HS-27A (cell line): ENCODE results near the gene ZNF284.

Experiments used
- DNase-seq: peaks from one replicate; pipeline ENCODE4 v3.0.0-alpha.2; 2012; ENCODE audit warnings: low read depth, missing footprints

Gene ZNF284

GRCh38 chr19:44071824-44072542 is at the start of gene ZNF284:
Gene ZNF284 (plus strand): TSS chr19:44072159. CDS start chr19:44076390, 4,231 bp downstream.
- peak; percentile 80 for DNase-seq

- no peak for DNase-seq
These were observed 47.1 kb upstream of the ZNF284 start for GRCh38 chr19:44024900-44025216.

- peak; percentile 77 for DNase-seq
These were observed 46.6 kb upstream of the ZNF284 start, which contains the start of gene ZNF222 for GRCh38 chr19:44025217-44025936. Gene ZNF222 (plus strand): TSS chr19:44025379. CDS start chr19:44025437, 58 bp downstream.

- DNase-seq: no peak
These were observed 45.3 kb upstream of the ZNF284 start for GRCh38 chr19:44026622-44027021.

- DNase-seq: no peak
These were observed 39.9 kb upstream of the ZNF284 start for GRCh38 chr19:44032001-44032610.

- no peak for DNase-seq
These were observed 29.8 kb upstream of the ZNF284 start for GRCh38 chr19:44042147-44042546.

GRCh38 chr19:44050740-44051649 is 21.0 kb upstream of the ZNF284 start:
- no peak for DNase-seq

GRCh38 chr19:44051650-44052402 is 20.1 kb upstream of the ZNF284 start, which contains the start of gene ZNF223:
Gene ZNF223 (plus strand): TSS chr19:44052036. CDS start chr19:44055177, 3,141 bp downstream.
- DNase-seq: peak; percentile 91

GRCh38 chr19:44055870-44056269 is 16.1 kb upstream of the ZNF284 start:
- DNase-seq: no peak

GRCh38 chr19:44059229-44059628 is 12.7 kb upstream of the ZNF284 start:
- DNase-seq: no peak

- DNase-seq: no peak
These were observed 10.9 kb upstream of the ZNF284 start for GRCh38 chr19:44061038-44061437.

GRCh38 chr19:44066305-44066704 is 5.7 kb upstream of the ZNF284 start:
- DNase-seq: no peak

GRCh38 chr19:44069415-44069814 is 2.5 kb upstream of the ZNF284 start:
- DNase-seq: no peak

- DNase-seq: no peak
These were observed 813 bp downstream of the ZNF284 start for GRCh38 chr19:44072543-44073401.

GRCh38 chr19:44076325-44076724 is 4.4 kb downstream of the ZNF284 start:
- DNase-seq: no peak

- no peak for DNase-seq
These were observed 20.1 kb downstream of the ZNF284 start for GRCh38 chr19:44092108-44092507.

- peak; percentile 88 for DNase-seq
These were observed 22.2 kb downstream of the ZNF284 start, which contains the start of gene ZNF224 for GRCh38 chr19:44093931-44094765. Gene ZNF224 (plus strand): TSS chr19:44094361. CDS start chr19:44097874, 3,513 bp downstream.

GRCh38 chr19:44107751-44108150 is 35.8 kb downstream of the ZNF284 start:
- DNase-seq: no peak

GRCh38 chr19:44109458-44109857 is 37.5 kb downstream of the ZNF284 start:
- no peak for DNase-seq
